Lower lobe of right lung (tissue), 2 donors: ENCODE data around the gene RHBDD3. TPM values are rescaled to one million over a fixed set of nuclear protein-coding genes. Genes with fewer than 3 reads are reported as not detected.
A peak's percentile ranks its signal among the peaks of the same experiment; 100 is the strongest.
"Not testable (repeated sequence)": the region's sequence is repeated elsewhere in the genome, so short reads cannot be mapped to it uniquely, and the experiment has no call there.

Experiments
- ATAC-seq, 2 donors: fragments of 200-7000 bp; cut with Tn5 transposase; one replicate each; pipeline ENCODE4 v1.9.1; 2020 to 2022; ENCODE audit warnings: mild to moderate bottlenecking in 2 of 2, moderate library complexity in 2 of 2
- DNase-seq: peaks from one replicate; pipeline ENCODE4 v3.0.0-alpha.2; 2020
- H3K27ac ChIP-seq: fragments of 200-600 bp; one replicate; pipeline ENCODE4 v1.8.0; 2022
- H3K27me3 ChIP-seq: fragments of 200-600 bp; one replicate; pipeline ENCODE4 v1.8.0; 2022; ENCODE audit warnings: low read depth
- H3K36me3 ChIP-seq: fragments of 200-600 bp; one replicate; pipeline ENCODE4 v1.8.0; 2022; ENCODE audit warnings: mild to moderate bottlenecking
- H3K4me1 ChIP-seq: fragments of 200-600 bp; one replicate; pipeline ENCODE4 v1.8.0; 2022
- H3K4me3 ChIP-seq: fragments of 200-600 bp; one replicate; pipeline ENCODE4 v1.8.0; 2022; ENCODE audit warnings: mild to moderate bottlenecking
- H3K9me3 ChIP-seq: fragments of 200-600 bp; one replicate; pipeline ENCODE4 v1.8.0; 2022
- CTCF ChIP-seq: fragments of 200-600 bp; IDR thresholded peaks from one replicate; pipeline ENCODE4 v1.8.0; 2022; ENCODE audit warnings: antibody characterized with exemption, mild to moderate bottlenecking
- intact Hi-C: fragments of 100-400 bp; cut with DNase I; formaldehyde crosslinking; loops from one replicate; pipeline ENCODE4 v1.11.0; 2022
- total RNA-seq: library from RNA; stranded (reverse); fragmentation: NEBNext Ultra II Directional; extraction: Animal tissue kit (Norgen Biotek cat#: 25700); gene quantifications from one replicate; pipeline ENCODE4 v1.2.1, GENCODE V29; 2021
- donor health status: DM: no; HTN: yes; CAD: no; lungs with severe emphysema.

Gene RHBDD3
- total RNA-seq, 1 donor from 2014 or later, result 16.4 TPM

GRCh38 chr22:29224121-29224858 lies 43.5 kb downstream of the RHBDD3 start:
- intact Hi-C loops, result no loop called here
- no peak overlapping the region for H3K4me3 ChIP-seq
- ATAC-seq (peak in 1 of 2 donors; percentile 58), DNase-seq (no peak)
- H3K27ac ChIP-seq, result peak overlapping the region; percentile 74
- peaks cover 27% of the 10 kb centered on the region for H3K4me1 ChIP-seq
- no peaks in the 10 kb centered on the region for H3K36me3 ChIP-seq
- no peaks in the 10 kb centered on the region for H3K27me3 ChIP-seq
- no peak for TF ChIP-seq CTCF
- H3K9me3 ChIP-seq, result no peaks in the 10 kb centered on the region

- H3K4me3 ChIP-seq, result no peak overlapping the region
- no peaks in the 10 kb centered on the region for H3K36me3 ChIP-seq
- H3K9me3 ChIP-seq, result no peaks in the 10 kb centered on the region
- TF ChIP-seq CTCF, result no peak
- H3K27me3 ChIP-seq, result no peaks in the 10 kb centered on the region
- DNase-seq, result no peak
- no peak for ATAC-seq
- no peak overlapping the region for H3K27ac ChIP-seq
- intact Hi-C loops, result no loop called here
- H3K4me1 ChIP-seq, result peaks cover 21% of the 10 kb centered on the region
Observed at GRCh38 chr22:29219881-29220670, 47.7 kb downstream of the RHBDD3 start.

- peaks cover 15% of the 10 kb centered on the region for H3K4me1 ChIP-seq
- ATAC-seq, intact Hi-C loops, H3K4me3 ChIP-seq, H3K27me3 ChIP-seq, H3K27ac ChIP-seq, H3K9me3 ChIP-seq, DNase-seq, H3K36me3 ChIP-seq: not testable (repeated sequence)
Observed at GRCh38 chr22:29219409-29219782, 48.4 kb downstream of the RHBDD3 start.

- TF ChIP-seq CTCF, result no peak
- no peak overlapping the region for H3K4me3 ChIP-seq
- no peaks in the 10 kb centered on the region for H3K27me3 ChIP-seq
- DNase-seq (no peak), ATAC-seq (no peak)
- intact Hi-C loops, result no loop called here
- no peaks in the 10 kb centered on the region for H3K9me3 ChIP-seq
- H3K27ac ChIP-seq, result no peak overlapping the region
- no peaks in the 10 kb centered on the region for H3K36me3 ChIP-seq
- peaks cover 12% of the 10 kb centered on the region for H3K4me1 ChIP-seq
Observed at GRCh38 chr22:29218758-29219408, 48.9 kb downstream of the RHBDD3 start.

- no peak for DNase-seq
- TF ChIP-seq CTCF, result no peak
- no peaks in the 10 kb centered on the region for H3K27me3 ChIP-seq
- no peak overlapping the region for H3K27ac ChIP-seq
- H3K4me3 ChIP-seq, result no peak overlapping the region
- H3K9me3 ChIP-seq, result no peaks in the 10 kb centered on the region
- H3K36me3 ChIP-seq, result no peaks in the 10 kb centered on the region
- H3K4me1 ChIP-seq, result peaks cover 12% of the 10 kb centered on the region
- intact Hi-C loops, result no loop called here
- no peak for ATAC-seq
Observed at GRCh38 chr22:29217827-29218757, 49.7 kb downstream of the RHBDD3 start.
